GM12878 (cell line): Measurements from ENCODE around the gene ZNF431.

Experiments used
- ATF7 ChIP-seq: fragments of 450-650 bp; IDR thresholded peaks from 2 replicates; pipeline ENCODE4 v1.6.1; 2016; ENCODE audit warnings: low read depth, mild to moderate bottlenecking
- CBX3 ChIP-seq: fragments of 200-600 bp; sonication (generic); IDR thresholded peaks from 2 replicates; pipeline ENCODE4 v1.6.1; 2016; ENCODE audit warnings: low read depth, borderline replicate concordance
- CREB1 ChIP-seq: IDR thresholded peaks from 2 replicates; pipeline ENCODE4 v1.6.1; 2012; ENCODE audit warnings: low read depth, mild to moderate bottlenecking, inconsistent platforms
- CTCF ChIP-seq, 3 experiments: IDR thresholded peaks in 2 of 3; conservative IDR thresholded peaks in 1 of 3; 2 replicates each; pipeline ENCODE4 v1.5.1; 2011; ENCODE audit warnings: low read depth in 3 of 3, low read length in 3 of 3, mild to moderate bottlenecking in 3 of 3, control low read depth in 2 of 3, moderate library complexity in 2 of 3, inconsistent platforms in 1 of 3, mixed read lengths in 1 of 3; ENCODE audit not compliant: control insufficient read depth in 2 of 3, insufficient read depth in 1 of 3; ENCODE audit errors: extremely low read depth in 1 of 3
- E2F4 ChIP-seq: IDR thresholded peaks from 2 replicates; pipeline ENCODE4 v1.6.1; 2012; ENCODE audit warnings: low read depth, low read length, improper control_type of control experiment
- EZH2 ChIP-seq: IDR thresholded peaks from 2 replicates; pipeline ENCODE4 v1.6.1; 2012; ENCODE audit warnings: low read depth, mild to moderate bottlenecking, control low read depth, inconsistent platforms, low read length, borderline replicate concordance; ENCODE audit not compliant: control insufficient read depth
- FOXK2 ChIP-seq: fragments of 450-650 bp; IDR thresholded peaks from 2 replicates; pipeline ENCODE4 v1.6.1; 2017; ENCODE audit warnings: mild to moderate bottlenecking, moderate library complexity
- JUND ChIP-seq: IDR thresholded peaks from 2 replicates; pipeline ENCODE4 v1.6.1; 2012; ENCODE audit warnings: low read depth, mild to moderate bottlenecking, low read length, improper control_type of control experiment, moderate library complexity
- PKNOX1 ChIP-seq: fragments of 450-650 bp; IDR thresholded peaks from 2 replicates; pipeline ENCODE4 v1.6.1; 2016; ENCODE audit warnings: mild to moderate bottlenecking
- POLR2A ChIP-seq: IDR thresholded peaks from 2 replicates; pipeline ENCODE4 v1.6.1; 2011; ENCODE audit warnings: low read depth, mild to moderate bottlenecking, low read length
- POLR2AphosphoS5 ChIP-seq: IDR thresholded peaks from 2 replicates; pipeline ENCODE4 v1.6.1; 2011; ENCODE audit warnings: mild to moderate bottlenecking, low read length, inconsistent platforms
- REST ChIP-seq: IDR thresholded peaks from 2 replicates; pipeline ENCODE4 v1.6.1; 2012; ENCODE audit warnings: mild to moderate bottlenecking, low read depth, low read length
- SIN3A ChIP-seq: IDR thresholded peaks from 2 replicates; pipeline ENCODE4 v1.6.1; 2012; ENCODE audit warnings: low read depth, low read length, improper control_type of control experiment
- ZNF24 ChIP-seq: fragments of 450-650 bp; IDR thresholded peaks from 2 replicates; pipeline ENCODE4 v1.6.1; 2017; ENCODE audit warnings: antibody characterized with exemption, mild to moderate bottlenecking

GRCh38 chr19:21166436-21166835 is 24.6 kb downstream of the ZNF431 start:
- TF ChIP-seq POLR2A: no peak
- no peak for TF ChIP-seq ATF7
- no peak for TF ChIP-seq CTCF (IDR thresholded peaks at IDR 0.05 in 2 of 3, conservative IDR thresholded peaks at IDR 0.05 in 1 of 3; ENCODE audit: control insufficient read depth in 2 of 3, extremely low read depth in 1 of 3, insufficient read depth in 1 of 3, low read depth in 3 of 3, low read length in 3 of 3)
- TF ChIP-seq CREB1: no peak
- TF ChIP-seq FOXK2: no peak
- no peak for TF ChIP-seq REST
- no peak for TF ChIP-seq ZNF24
- TF ChIP-seq PKNOX1: no peak
- TF ChIP-seq E2F4: no peak
- TF ChIP-seq POLR2AphosphoS5: no peak
- no peak for TF ChIP-seq JUND
- TF ChIP-seq EZH2: no peak
- TF ChIP-seq SIN3A: no peak
- TF ChIP-seq CBX3: no peak
